HG03442 (cell line): ENCODE results near the gene FITM2.
A peak's percentile ranks its signal among the peaks of the same experiment; 100 is the strongest.
"Not testable (repeated sequence)": the region's sequence is repeated elsewhere in the genome, so short reads cannot be mapped to it uniquely, and the experiment has no call there.

Source experiments
- ATAC-seq: cut with Tn5 transposase; IDR thresholded peaks from one replicate; pipeline ENCODE4 v1.9.1; 2021; ENCODE audit warnings: mild to moderate bottlenecking, moderate library complexity; ENCODE audit not compliant: unreplicated experiment

FITM2 gene

GRCh38 chr20:44334306-44334705 lies 23.3 kb upstream of the FITM2 start:
- ATAC-seq = no peak

- ATAC-seq = no peak
Measured at GRCh38 chr20:44331201-44331600, 20.2 kb upstream of the FITM2 start.

DNA sequence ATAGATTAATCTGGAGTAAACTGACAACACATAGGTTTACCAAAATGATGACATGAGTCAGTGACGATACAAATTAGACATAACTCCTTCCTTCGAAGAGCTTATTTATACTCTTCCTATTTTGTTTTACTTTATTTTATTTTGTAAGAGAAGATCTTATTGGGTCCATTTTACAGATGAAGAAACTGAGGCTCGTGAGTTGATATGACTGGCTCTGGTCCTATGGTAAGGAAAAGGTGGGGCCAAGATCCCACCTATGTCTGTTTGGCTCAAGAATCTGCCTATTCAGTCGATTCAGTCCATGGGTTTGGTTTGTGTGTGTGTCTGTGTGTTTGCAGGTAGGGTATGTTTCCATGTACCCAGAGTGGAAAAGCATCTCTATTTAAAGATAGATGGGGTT lies 17.4 kb upstream of the FITM2 start:
- ATAC-seq = no peak

DNA sequence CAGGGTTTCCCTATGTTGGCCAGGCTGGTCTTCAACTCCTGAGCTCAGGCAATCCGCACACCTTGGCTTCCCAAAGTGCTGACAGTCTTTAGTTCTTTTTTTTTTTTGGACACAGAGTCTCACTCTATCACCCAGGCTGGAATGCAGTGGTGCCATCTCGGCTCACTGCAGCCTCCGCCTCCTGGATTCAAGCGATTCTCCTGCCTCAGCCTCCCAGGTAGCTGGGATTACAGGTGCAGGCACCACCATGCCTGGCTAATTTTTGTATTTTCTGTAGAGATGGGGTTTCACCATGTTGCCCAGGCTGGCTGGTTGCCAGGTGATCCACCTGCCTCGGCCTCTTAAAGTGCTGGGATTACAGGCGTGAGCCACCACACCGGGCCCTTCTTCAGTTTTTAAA lies 16.7 kb upstream of the FITM2 start:
- ATAC-seq = not testable (repeated sequence)

DNA sequence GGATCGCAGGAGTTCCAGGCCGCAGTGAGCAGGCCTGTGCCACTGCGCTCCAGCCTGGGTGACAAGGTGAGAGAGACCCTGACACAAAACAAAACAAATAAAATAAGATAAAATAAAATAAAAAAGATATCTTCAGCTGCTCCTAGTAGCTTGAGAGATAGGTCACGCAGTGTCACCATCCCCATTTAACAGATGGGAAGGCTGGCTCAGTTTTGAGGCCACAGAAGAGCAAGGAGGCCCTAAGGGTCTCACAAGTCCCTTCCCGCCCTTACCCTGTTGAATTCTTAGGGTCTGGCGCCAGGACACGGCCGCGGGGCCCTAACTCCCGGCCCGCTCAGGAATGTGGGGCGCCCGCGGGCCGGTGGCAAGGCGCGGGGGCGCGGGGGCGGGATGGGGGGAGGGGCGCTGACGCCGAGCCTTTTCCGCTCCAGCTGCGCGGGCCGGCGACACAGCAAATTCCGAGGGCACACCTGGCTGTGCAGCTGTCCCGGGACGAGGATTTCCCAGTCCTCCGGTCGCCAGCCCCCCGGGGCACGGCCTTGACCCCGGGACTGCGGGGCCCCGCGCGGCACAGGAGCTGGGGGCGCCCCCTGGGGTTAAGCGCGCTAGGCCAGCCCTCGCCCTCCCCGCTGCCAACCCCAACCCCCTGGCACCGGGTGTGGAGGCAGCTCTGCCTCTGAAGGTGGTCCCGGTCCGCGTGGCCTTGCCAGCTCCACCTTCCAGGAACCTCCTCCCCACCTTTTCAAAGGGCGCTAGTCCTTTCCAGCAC lies 15.6 kb upstream of the FITM2 start:
- ATAC-seq = no peak

DNA sequence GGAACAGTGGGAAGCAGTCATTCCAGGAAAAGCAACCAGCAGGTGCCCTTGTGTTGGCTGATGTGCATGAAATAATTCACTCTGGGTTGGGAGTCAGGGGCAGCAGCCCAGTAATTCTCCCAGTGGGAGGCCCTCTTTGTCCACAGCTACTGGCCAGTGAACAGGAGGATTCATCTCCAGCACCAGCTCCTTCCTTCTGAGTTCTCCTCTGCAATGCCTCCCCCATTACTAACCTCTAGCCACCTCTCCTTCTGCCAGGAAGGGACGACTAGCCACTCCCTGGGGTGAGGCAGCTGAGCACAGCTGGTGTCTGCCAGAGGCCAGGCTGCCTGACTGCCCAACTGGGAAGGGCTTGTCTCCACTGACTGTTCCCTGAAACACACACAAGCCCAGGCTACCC lies 13.3 kb upstream of the FITM2 start:
- ATAC-seq = no peak

DNA sequence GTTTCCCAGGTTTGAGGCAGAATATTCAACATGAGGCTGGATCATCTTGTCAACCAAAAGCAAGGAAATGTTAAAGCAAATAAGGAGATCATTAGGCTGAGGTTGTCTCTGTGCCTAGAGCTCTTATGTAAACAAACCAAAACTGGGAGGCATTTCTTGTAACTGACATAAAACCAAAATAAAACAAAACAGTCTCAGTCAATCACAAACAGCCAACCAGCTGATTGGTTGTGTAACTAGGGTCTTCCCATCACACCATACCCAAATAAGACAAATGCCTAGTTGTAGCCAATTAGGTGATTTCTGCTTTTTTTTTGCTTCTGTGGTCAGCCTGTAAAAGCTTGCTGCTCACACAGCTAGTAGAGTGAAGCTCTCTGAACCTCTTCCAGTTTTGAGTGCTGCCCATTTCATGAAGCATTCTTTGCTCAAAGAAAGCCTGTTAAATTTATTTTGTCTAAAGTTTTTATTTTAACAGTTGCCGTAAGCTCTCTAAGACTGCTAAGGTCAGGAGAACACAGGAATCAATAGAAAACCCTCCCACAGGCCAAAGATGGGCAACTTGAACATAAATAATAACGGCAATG lies 8.9 kb upstream of the FITM2 start:
- ATAC-seq = no peak

GRCh38 chr20:44314870-44315269 lies 3.9 kb upstream of the FITM2 start:
- no peak for ATAC-seq

DNA sequence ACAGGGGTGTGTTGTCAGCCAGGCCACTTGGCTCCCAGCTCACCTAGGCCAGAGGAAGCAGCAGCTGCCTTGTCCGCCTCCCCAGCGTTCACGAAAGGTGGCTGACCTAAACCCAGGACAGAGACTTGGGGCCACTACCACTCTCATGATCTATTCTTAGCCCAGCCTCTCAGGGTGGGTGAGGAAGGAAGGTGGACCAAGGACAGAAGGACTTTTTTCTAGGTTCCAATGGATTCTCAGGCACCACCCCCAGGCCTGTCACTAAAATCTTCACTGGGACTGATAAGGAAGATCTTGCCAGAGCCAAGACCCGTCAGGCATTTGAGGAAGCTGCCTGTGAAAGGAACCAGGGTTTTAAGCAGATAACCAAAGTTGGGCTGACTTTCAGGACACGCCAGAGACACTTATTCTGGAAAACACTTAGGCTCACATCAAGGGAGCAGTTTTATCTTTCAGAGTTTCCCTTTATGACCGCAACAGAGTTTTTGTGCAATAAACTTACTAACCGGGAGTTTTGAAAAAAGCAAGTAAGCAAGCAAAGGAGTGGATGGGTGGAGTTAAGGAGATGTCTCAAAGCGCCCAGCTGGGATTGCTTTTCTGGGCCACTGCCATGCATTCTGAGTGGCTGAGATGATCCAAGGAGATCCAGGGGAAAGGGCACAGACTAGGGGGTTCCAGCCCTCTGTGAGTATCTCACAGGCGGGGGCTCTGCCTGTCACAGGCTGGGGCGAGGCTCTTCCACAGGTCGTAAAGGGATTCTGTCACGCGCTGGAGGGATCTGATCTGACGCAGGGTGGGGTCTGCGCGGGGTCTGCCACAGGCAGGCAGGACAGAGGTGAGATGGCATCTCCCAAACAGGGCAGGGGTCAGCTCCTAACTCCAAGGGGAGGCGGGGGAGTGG lies 989 bp downstream of the FITM2 start:
- peak; percentile 3 for ATAC-seq

GRCh38 chr20:44306927-44307326 lies 4.1 kb downstream of the FITM2 start:
- ATAC-seq = no peak

GRCh38 chr20:44304383-44304782 lies 6.6 kb downstream of the FITM2 start:
- no peak for ATAC-seq

GRCh38 chr20:44302736-44303135 lies 8.3 kb downstream of the FITM2 start:
- no peak for ATAC-seq

GRCh38 chr20:44302026-44302669 lies 8.9 kb downstream of the FITM2 start:
- no peak for ATAC-seq

GRCh38 chr20:44301285-44301684 lies 9.7 kb downstream of the FITM2 start:
- no peak for ATAC-seq

- not testable (repeated sequence) for ATAC-seq
Measured at GRCh38 chr20:44299011-44299535, 11.9 kb downstream of the FITM2 start.

GRCh38 chr20:44297721-44298120 lies 13.3 kb downstream of the FITM2 start:
- no peak for ATAC-seq

GRCh38 chr20:44296011-44296410 lies 15.0 kb downstream of the FITM2 start:
- ATAC-seq = no peak

DNA sequence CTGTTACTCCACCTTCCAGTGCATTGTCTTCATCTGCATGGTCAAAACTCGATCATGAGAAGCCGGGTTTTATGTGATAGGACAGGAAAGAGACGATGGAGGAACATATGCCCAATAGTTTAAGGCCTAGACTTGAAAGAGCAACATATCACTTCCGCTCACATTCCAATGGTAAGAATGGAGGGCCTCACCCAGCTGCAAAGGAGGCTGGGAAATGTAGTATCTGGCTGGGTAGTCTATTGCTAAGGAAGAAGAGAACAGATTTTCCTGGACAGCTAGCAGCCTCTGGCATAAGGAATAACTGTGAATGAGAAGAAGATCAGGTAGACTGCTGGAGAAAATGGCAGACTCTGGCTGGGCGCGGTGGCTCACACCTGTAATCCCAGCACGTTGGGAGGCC lies 19.2 kb downstream of the FITM2 start:
- ATAC-seq = no peak

DNA sequence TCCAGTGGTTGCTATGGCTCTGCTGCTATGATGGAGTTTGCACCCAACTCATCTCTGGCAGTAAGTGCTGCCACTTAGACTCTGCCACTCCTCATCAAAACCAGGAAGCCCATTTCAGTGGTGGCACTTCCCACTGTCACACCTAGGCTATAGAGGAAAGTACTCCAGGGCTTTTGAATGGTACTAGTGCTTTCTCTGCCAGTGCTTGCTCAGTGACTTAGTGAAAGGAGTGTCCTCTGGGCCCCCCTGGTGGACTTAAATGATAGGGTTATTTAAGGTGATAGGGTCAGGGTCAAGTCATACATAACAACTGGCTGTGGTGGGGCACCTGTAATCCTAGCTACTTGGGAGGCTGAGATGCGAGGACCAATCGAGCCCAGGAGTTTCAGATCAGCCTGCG lies 22.8 kb downstream of the FITM2 start:
- ATAC-seq = no peak

DNA sequence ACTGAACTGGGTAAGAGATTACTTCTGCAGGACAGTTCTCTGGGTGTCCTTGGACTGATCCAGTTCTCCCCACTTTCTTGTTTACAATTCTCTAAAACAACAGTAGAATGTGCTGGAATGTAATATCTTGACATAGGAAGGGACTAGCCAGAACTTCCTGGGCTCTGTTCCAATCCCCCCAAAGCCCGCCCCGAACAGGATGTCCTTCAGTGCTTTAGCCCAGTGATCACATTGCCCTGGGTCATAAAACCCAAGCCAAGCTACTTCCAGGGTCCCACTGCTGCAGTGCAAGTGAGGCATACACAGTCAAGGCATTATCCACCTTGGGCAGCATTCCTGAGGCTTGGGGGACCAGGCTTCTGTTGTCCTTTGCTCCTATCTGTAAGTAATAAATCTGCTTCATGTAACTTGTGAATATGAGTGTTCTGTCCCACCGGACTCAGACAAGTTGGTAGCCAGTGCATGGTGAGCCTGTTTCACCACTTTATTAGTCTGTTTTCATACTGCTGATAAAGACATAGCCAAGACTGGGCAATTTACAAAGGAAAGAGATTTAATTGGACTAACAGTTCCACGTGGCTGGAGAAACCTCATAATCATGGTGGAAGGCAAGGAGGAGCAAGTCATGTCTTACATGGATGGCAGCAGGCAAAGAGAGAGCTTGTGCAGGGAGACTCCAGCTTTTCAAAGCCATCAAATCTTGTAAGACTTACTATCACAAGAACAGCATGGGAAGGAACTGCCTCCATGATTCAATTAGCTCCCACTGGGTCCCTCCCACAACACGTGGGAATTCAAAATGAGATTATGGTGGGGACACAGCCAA lies 23.5 kb downstream of the FITM2 start:
- no peak for ATAC-seq
